OCI-LY7 (cell line): ENCODE results near the gene CRMP1. TPM values are rescaled to one million over a fixed set of nuclear protein-coding genes. Genes with fewer than 3 reads are reported as not detected.

Source experiments
- BruUV-seq: library from RNA; stranded (reverse); fragments of 400-500 nt; replicated peaks from 2 replicates; lab custom pipeline; 2021; lab: Mats Ljungman, UMichigan
- CTCF ChIA-PET: fragments of 300-600 bp; sonication (Branson Sonifier 250); formaldehyde crosslinking; loops from one replicate; lab custom pipeline; 2022; ENCODE audit warnings: antibody characterized with exemption; ENCODE audit not compliant: unreplicated experiment; lab: Charles Lee
- POLR2A ChIA-PET: fragments of 300-600 bp; sonication (Branson Sonifier 250); formaldehyde crosslinking; loops from one replicate; lab custom pipeline; 2022; ENCODE audit warnings: antibody characterized with exemption; lab: Charles Lee
- DNase-seq: peaks from one replicate; pipeline ENCODE4 v3.0.0-alpha.2; 2015; ENCODE audit warnings: low spot score
- H2AFZ ChIP-seq: fragments of 200-600 bp; sonication (generic), shearing (Covaris generic); 2 replicates; pipeline ENCODE4 v1.6.1; 2014; ENCODE audit warnings: mild to moderate bottlenecking, antibody characterized with exemption, low read length, moderate library complexity
- H3K27ac ChIP-seq: fragments of 200-600 bp; sonication (generic); 2 replicates; pipeline ENCODE4 v1.5.1; 2014; ENCODE audit warnings: mixed run types, low read depth, mild to moderate bottlenecking, moderate library complexity, low read length, inconsistent platforms; ENCODE audit not compliant: poor library complexity, severe bottlenecking
- H3K36me3 ChIP-seq: fragments of 200-600 bp; sonication (generic); 2 replicates; pipeline ENCODE4 v1.6.1; 2014; ENCODE audit warnings: mild to moderate bottlenecking, antibody characterized with exemption, low read length, moderate library complexity, mixed read lengths; ENCODE audit not compliant: insufficient read depth
- H3K4me1 ChIP-seq: fragments of 200-600 bp; sonication (generic); 2 replicates; pipeline ENCODE4 v1.5.1; 2014; ENCODE audit warnings: mild to moderate bottlenecking, low read length; ENCODE audit not compliant: insufficient read depth, poor library complexity, severe bottlenecking
- H3K4me2 ChIP-seq: fragments of 200-600 bp; sonication (generic); 2 replicates; pipeline ENCODE4 v1.6.1; 2014; ENCODE audit warnings: mild to moderate bottlenecking, low read length
- H3K4me3 ChIP-seq: fragments of 200-600 bp; sonication (generic); 2 replicates; pipeline ENCODE4 v1.5.1; 2014; ENCODE audit warnings: mild to moderate bottlenecking, low read depth, low read length; ENCODE audit not compliant: poor library complexity, severe bottlenecking
- H3K79me2 ChIP-seq: fragments of 200-600 bp; sonication (generic); 2 replicates; pipeline ENCODE4 v1.6.1; 2016; ENCODE audit warnings: low read depth, mild to moderate bottlenecking, low read length, moderate library complexity, mixed read lengths; ENCODE audit not compliant: insufficient read depth
- H3K9me2 ChIP-seq: fragments of 200-600 bp; sonication (generic); 2 replicates; pipeline ENCODE4 v1.6.1; 2016; ENCODE audit warnings: mild to moderate bottlenecking, low read length, mixed read lengths; ENCODE audit not compliant: insufficient read depth
- H3K9me3 ChIP-seq: fragments of 200-600 bp; sonication (generic); 2 replicates; pipeline ENCODE4 v1.6.1; 2014; ENCODE audit warnings: mild to moderate bottlenecking, mixed run types, low read length, mixed read lengths
- H4K20me1 ChIP-seq: fragments of 200-600 bp; sonication (generic); 2 replicates; pipeline ENCODE4 v1.6.1; 2014; ENCODE audit warnings: mild to moderate bottlenecking, antibody characterized with exemption, low read length, moderate library complexity, mixed read lengths; ENCODE audit not compliant: insufficient read depth
- CTCF ChIP-seq: fragments of 200-600 bp; sonication (generic); conservative IDR thresholded peaks from 2 replicates; pipeline ENCODE4 v1.5.1; 2014; ENCODE audit warnings: mild to moderate bottlenecking, antibody characterized with exemption, low read length, moderate library complexity, mixed read lengths
- EZH2phosphoT487 ChIP-seq: fragments of 200-600 bp; sonication (generic); IDR thresholded peaks from 2 replicates; pipeline ENCODE4 v1.6.1; 2018; ENCODE audit warnings: low read depth, borderline replicate concordance, mild to moderate bottlenecking, mixed run types, antibody characterized with exemption, low read length, moderate library complexity, mixed read lengths
- intact Hi-C: fragments of 100-400 bp; cut with micrococcal nuclease; formaldehyde crosslinking; loops from one replicate; pipeline ENCODE4 v1.10.0; 2022; ENCODE audit not compliant: unreplicated experiment
- total RNA-seq, 2 experiments: library from RNA; depleted of rRNA in 1 of 2; stranded (reverse); fragments of >200 nt in 1 of 2; shearing (Covaris generic) in 1 of 2; gene quantifications; 2 replicates each; pipeline ENCODE4 v1.2.3, GENCODE V29; 2014 to 2022

The CRMP1 gene
- total RNA-seq, 2 experiments from 2014 or later = not detected

GRCh38 chr4:5917672-5918071 is 24.8 kb upstream of the CRMP1 start:
- no peak overlapping the region for H3K27ac ChIP-seq
- no peak overlapping the region for H2AFZ ChIP-seq
- CTCF ChIA-PET = interaction anchor here (0.6 kb wide), 1 partner anchor 75 kb away, joined by 3 read pairs; no protein-coding TSS in a partner anchor
- no peaks in the 10 kb centered on the region for H3K9me3 ChIP-seq
- no peaks in the 10 kb centered on the region for H3K79me2 ChIP-seq
- TF ChIP-seq CTCF = no peak
- TF ChIP-seq EZH2phosphoT487 = no peak
- no peaks in the 10 kb centered on the region for H3K9me2 ChIP-seq
- intact Hi-C loops = no loop called here
- no peak overlapping the region for H3K4me3 ChIP-seq
- H4K20me1 ChIP-seq = no peaks in the 10 kb centered on the region
- no TSS peak for BruUV-seq
- H3K36me3 ChIP-seq = no peaks in the 10 kb centered on the region
- DNase-seq = no peak
- POLR2A ChIA-PET = interaction anchor here (0.7 kb wide), 1 partner anchor 361 kb away, joined by 4 read pairs; no protein-coding TSS in a partner anchor
- no peaks in the 10 kb centered on the region for H3K4me1 ChIP-seq
- no peak overlapping the region for H3K4me2 ChIP-seq

- TF ChIP-seq CTCF (no peak), EZH2phosphoT487 (no peak)
- Histone ChIP-seq H3K79me2 (no peaks in the 10 kb centered on the region), H3K4me2 (no peak overlapping the region), H3K9me3 (no peaks in the 10 kb centered on the region), H4K20me1 (no peaks in the 10 kb centered on the region), H3K4me1 (no peaks in the 10 kb centered on the region), H2AFZ (no peak overlapping the region), H3K9me2 (no peaks in the 10 kb centered on the region), H3K4me3 (no peak overlapping the region), H3K27ac (no peak overlapping the region), H3K36me3 (no peaks in the 10 kb centered on the region)
- DNase-seq = no peak
- intact Hi-C loops = no loop called here
- BruUV-seq = no TSS peak
- POLR2A ChIA-PET = interaction anchor here (0.7 kb wide), 1 partner anchor 747 kb away, joined by 3 read pairs; no protein-coding TSS in a partner anchor
- CTCF ChIA-PET = no interaction called here
Observed at GRCh38 chr4:5916229-5916628, 23.3 kb upstream of the CRMP1 start.

GRCh38 chr4:5913454-5913853 is 20.6 kb upstream of the CRMP1 start:
- no peaks in the 10 kb centered on the region for H3K9me2 ChIP-seq
- intact Hi-C loops = no loop called here
- no peak overlapping the region for H3K4me2 ChIP-seq
- no peak overlapping the region for H3K4me3 ChIP-seq
- POLR2A ChIA-PET = no interaction called here
- H3K79me2 ChIP-seq = no peaks in the 10 kb centered on the region
- no peak for DNase-seq
- no peaks in the 10 kb centered on the region for H3K9me3 ChIP-seq
- CTCF ChIA-PET = no interaction called here
- H4K20me1 ChIP-seq = no peaks in the 10 kb centered on the region
- H3K4me1 ChIP-seq = no peaks in the 10 kb centered on the region
- TF ChIP-seq CTCF (no peak), EZH2phosphoT487 (no peak)
- no peak overlapping the region for H2AFZ ChIP-seq
- no peaks in the 10 kb centered on the region for H3K36me3 ChIP-seq
- no peak overlapping the region for H3K27ac ChIP-seq
- no TSS peak for BruUV-seq
